Mesothelial cell of epicardium (in vitro differentiated cells): Measurements from ENCODE around the gene MGMT. TPM values are rescaled to one million over a fixed set of nuclear protein-coding genes. Genes with fewer than 3 reads are reported as not detected.

Experiments used
- DNase-seq, 2 experiments: peaks; one replicate each; pipeline ENCODE4 v3.0.0; 2021; ENCODE audit warnings: low spot score in 2 of 2; ENCODE audit not compliant: unreplicated experiment in 2 of 2
- H3K27ac Mint-ChIP-seq: 2 replicates; pipeline ENCODE4 v1.8.0; 2021; ENCODE audit warnings: mixed read lengths
- H3K27me3 Mint-ChIP-seq: 2 replicates; pipeline ENCODE4 v1.8.0; 2021; ENCODE audit warnings: low read depth, mixed read lengths
- H3K36me3 Mint-ChIP-seq: 2 replicates; pipeline ENCODE4 v1.8.0; 2021; ENCODE audit warnings: mixed read lengths
- H3K4me1 Mint-ChIP-seq: 2 replicates; pipeline ENCODE4 v1.8.0; 2021; ENCODE audit warnings: mixed read lengths
- H3K4me3 Mint-ChIP-seq: 2 replicates; pipeline ENCODE4 v1.8.0; 2021; ENCODE audit warnings: mild to moderate bottlenecking, moderate library complexity, mixed read lengths
- H3K9me3 Mint-ChIP-seq: 2 replicates; pipeline ENCODE4 v1.8.0; 2021; ENCODE audit warnings: mixed read lengths
- CTCF ChIP-seq: fragments of 200-600 bp; sonication (generic); IDR thresholded peaks from one replicate; pipeline ENCODE4 v1.5.0; 2021; ENCODE audit warnings: antibody characterized with exemption; ENCODE audit not compliant: unreplicated experiment
- total RNA-seq: library from RNA; stranded (reverse); gene quantifications from 3 replicates; pipeline ENCODE4 v1.2.1, GENCODE V29; 2021

The MGMT gene
- total RNA-seq, 1 donor from 2014 or later, result 35.7 TPM

- Mint-ChIP-seq H3K4me1 (no peaks in the 10 kb centered on the region), H3K27ac (no peak overlapping the region), H3K9me3 (no peaks in the 10 kb centered on the region), H3K36me3 (no peaks in the 10 kb centered on the region), H3K27me3 (no peaks in the 10 kb centered on the region), H3K4me3 (no peak overlapping the region)
- no peak for DNase-seq
- TF ChIP-seq CTCF, result no peak
These were observed 142.5 kb downstream of the MGMT start for GRCh38 chr10:129609551-129609950.

GRCh38 chr10:129612481-129613109 lies 145.6 kb downstream of the MGMT start:
- DNase-seq, result no peak
- Mint-ChIP-seq H3K27me3 (no peaks in the 10 kb centered on the region), H3K36me3 (no peaks in the 10 kb centered on the region), H3K27ac (no peak overlapping the region), H3K4me1 (no peaks in the 10 kb centered on the region), H3K4me3 (no peak overlapping the region), H3K9me3 (peaks cover 7% of the 10 kb centered on the region)
- no peak for TF ChIP-seq CTCF

GRCh38 chr10:129613377-129613980 lies 146.4 kb downstream of the MGMT start:
- H3K27me3 Mint-ChIP-seq, result no peaks in the 10 kb centered on the region
- no peaks in the 10 kb centered on the region for H3K4me1 Mint-ChIP-seq
- TF ChIP-seq CTCF, result no peak
- DNase-seq, result no peak
- H3K36me3 Mint-ChIP-seq, result no peaks in the 10 kb centered on the region
- H3K9me3 Mint-ChIP-seq, result peaks cover 9% of the 10 kb centered on the region
- H3K27ac Mint-ChIP-seq, result no peak overlapping the region
- no peak overlapping the region for H3K4me3 Mint-ChIP-seq

GRCh38 chr10:129614341-129614740 lies 147.3 kb downstream of the MGMT start:
- TF ChIP-seq CTCF, result no peak
- no peak overlapping the region for H3K27ac Mint-ChIP-seq

DNA sequence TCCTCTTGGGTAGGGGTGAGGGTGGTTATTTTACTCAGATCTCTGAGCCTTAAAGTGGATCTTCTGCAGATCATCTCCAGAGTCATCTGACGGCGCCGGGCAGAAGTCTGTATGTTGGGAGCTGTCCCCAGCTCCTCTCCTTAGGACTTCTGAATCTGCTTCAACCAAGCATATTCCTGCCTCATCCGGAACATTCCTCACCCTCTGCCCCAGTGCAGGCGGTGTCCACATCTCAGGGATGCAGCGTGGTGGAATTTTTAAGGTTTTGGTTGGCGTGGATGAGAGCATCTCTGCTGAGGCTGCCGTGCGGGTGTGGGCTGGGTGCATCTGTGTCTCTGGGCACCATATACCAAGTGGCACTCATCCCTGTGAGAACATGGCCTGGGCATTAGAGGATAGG lies 148.3 kb downstream of the MGMT start:
- TF ChIP-seq CTCF, result no peak
- no peak for DNase-seq
- Mint-ChIP-seq H3K9me3 (peaks cover 9% of the 10 kb centered on the region), H3K4me3 (no peak overlapping the region), H3K27me3 (no peaks in the 10 kb centered on the region), H3K4me1 (no peaks in the 10 kb centered on the region), H3K27ac (no peak overlapping the region), H3K36me3 (no peaks in the 10 kb centered on the region)

More at GRCh38 chr10:129614341-129614740, 147.3 kb downstream of the MGMT start:
- no peak overlapping the region for H3K4me3 Mint-ChIP-seq
- no peak for DNase-seq
- no peaks in the 10 kb centered on the region for H3K27me3 Mint-ChIP-seq
- no peaks in the 10 kb centered on the region for H3K36me3 Mint-ChIP-seq
- no peaks in the 10 kb centered on the region for H3K4me1 Mint-ChIP-seq
- H3K9me3 Mint-ChIP-seq, result peaks cover 9% of the 10 kb centered on the region
